Renal pelvis (tissue), 12 donors: ENCODE measurements around the gene LY6G5C. TPM values are rescaled to one million over a fixed set of nuclear protein-coding genes. Genes with fewer than 3 reads are reported as not detected.
A peak's percentile ranks its signal among the peaks of the same experiment; 100 is the strongest.

Experiments used
- DNase-seq: peaks from one replicate; pipeline ENCODE4 v3.0.0-alpha.2; 2013
- long read RNA-seq, 16 experiments: transcript quantifications; one replicate each; lab custom pipeline, GENCODE V29; 2026
- polyA plus RNA-seq, 3 donors: library from polyadenylated mRNA; unstranded; fragments of 120-200 nt; gene quantifications; one replicate each; pipeline ENCODE4 v1.2.1, GENCODE V29; 2013; ENCODE audit not compliant: insufficient read length in 3 of 3

The LY6G5C gene, protein sequence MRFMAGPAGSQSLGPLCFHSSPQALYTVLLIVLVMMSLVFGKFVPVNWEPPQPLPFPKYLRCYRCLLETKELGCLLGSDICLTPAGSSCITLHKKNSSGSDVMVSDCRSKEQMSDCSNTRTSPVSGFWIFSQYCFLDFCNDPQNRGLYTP
- polyA plus RNA-seq = 1 to 10 TPM; 2.6 to 4.3 (median 3.6) TPM
- long read RNA-seq, donor 1, partial matches to known transcripts = 0 of 1 reads
- long read RNA-seq, donor 1, other reads (novel, unspliced or antisense) = 0 of 1 reads
- long read RNA-seq, donor 2, partial matches to known transcripts = 0 of 1 reads
- long read RNA-seq, donor 2, other reads (novel, unspliced or antisense) = 0 of 1 reads
- long read RNA-seq, donor 3 = 0 reads
- long read RNA-seq, donor 4, partial matches to known transcripts = 0 of 1 reads
- long read RNA-seq, donor 4, other reads (novel, unspliced or antisense) = 0 of 1 reads
- long read RNA-seq, donor 5 = 0 reads
- long read RNA-seq, donor 6, partial matches to known transcripts = 0 of 1 reads
- long read RNA-seq, donor 6, other reads (novel, unspliced or antisense) = 0 of 1 reads
- long read RNA-seq, donor 7, partial matches to known transcripts = 0 of 1 reads
- long read RNA-seq, donor 7, other reads (novel, unspliced or antisense) = 0 of 1 reads
- long read RNA-seq, donor 8, partial matches to known transcripts = 0 of 1 reads
- long read RNA-seq, donor 8, other reads (novel, unspliced or antisense) = 0 of 1 reads
- long read RNA-seq, donor 9, partial matches to known transcripts = 0 of 2 reads
- long read RNA-seq, donor 9, other reads (novel, unspliced or antisense) = 0 of 2 reads
- long read RNA-seq, donor 10, partial matches to known transcripts = 0 of 1 reads
- long read RNA-seq, donor 10, other reads (novel, unspliced or antisense) = 0 of 1 reads
- long read RNA-seq, donor 11 = 0 reads
- long read RNA-seq, donor 12, partial matches to known transcripts = 0 of 2 reads
- long read RNA-seq, donor 12, other reads (novel, unspliced or antisense) = 0 of 2 reads
- long read RNA-seq, donor 13 = 0 reads
- long read RNA-seq, donor 14 = 0 reads
- long read RNA-seq, donor 15, partial matches to known transcripts = 0 of 1 reads
- long read RNA-seq, donor 15, other reads (novel, unspliced or antisense) = 0 of 1 reads
- long read RNA-seq, donor 16, partial matches to known transcripts = 0 of 1 reads
- long read RNA-seq, donor 16, other reads (novel, unspliced or antisense) = 0 of 1 reads

DNA sequence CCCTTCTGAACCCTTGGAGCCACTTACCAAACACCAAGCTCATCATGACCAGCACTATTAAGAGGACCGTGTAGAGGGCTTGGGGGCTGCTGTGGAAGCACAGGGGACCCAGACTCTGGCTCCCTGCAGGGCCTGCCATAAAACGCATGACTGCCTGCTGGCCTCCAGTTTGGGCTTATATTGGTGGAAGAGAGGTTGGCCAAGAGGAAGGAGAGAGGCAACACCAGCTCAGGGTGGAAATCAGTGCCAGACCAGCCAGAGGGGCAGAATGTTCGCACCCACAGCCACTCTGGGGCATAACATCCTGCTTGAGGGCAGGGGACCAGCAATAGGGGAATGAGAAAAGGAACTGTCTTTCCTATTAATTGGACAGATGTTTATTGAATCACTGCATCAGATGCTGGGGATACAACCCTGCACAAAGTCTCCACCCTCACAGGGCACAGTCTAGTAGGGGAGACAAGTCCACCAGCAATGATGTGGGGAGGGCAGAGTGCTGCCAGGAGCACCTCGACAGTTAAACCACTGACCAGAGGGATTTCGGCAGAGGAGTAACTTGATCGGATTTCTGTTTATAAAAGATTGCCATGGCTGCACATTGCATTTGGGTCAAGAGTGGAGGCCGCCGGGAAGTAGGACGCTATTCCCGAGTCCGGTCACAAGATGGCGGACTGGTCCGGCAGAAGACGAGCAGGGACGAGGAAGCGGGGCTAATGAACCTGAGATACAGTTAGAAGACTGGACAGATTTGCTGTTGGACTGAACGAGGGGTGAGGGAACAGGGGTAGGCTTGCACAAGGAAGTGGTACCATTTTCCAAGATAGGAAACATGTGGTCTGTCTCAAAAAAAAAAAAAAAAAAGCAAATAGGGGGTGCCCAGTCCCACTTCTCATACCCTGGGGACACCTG lies at the start of gene LY6G5C:
Gene LY6G5C (minus strand): TSS at position 842 of the 909 bp plus-strand sequence. CDS start 694 bp downstream, at position 148.
- DNase-seq = peak; percentile 89

DNA sequence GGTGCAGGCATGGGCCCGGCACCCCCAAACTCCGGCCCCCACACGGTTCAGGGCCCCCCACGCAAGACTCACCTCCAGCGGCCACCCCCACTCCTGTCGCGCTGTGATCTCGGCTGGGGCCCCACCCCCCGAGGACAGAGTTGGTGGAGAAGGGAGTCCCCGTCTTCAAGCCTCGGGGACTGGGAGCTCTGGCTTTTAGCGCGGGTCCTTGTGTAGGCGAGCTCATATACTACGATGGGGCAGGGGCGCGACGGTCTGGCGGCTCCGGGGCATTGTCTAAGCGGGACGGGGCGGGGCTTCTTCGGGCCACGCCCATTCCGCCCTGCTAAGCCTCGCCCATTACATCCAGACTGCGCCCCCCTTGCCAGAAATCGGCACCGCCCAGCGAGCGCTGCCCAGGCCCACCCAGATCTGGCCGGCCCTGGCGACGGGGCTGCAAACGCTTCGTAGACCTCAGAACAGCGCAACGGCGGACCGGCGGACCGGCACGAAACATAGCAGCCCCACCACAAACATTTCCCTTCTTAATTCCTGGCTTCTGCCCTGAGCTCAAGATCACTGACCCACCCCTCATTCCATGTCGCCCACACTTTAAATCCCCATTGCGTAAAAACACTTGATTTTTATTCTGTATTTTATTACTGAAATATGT lies 49.2 kb upstream of the LY6G5C start:
- DNase-seq = peak; percentile 93

DNA sequence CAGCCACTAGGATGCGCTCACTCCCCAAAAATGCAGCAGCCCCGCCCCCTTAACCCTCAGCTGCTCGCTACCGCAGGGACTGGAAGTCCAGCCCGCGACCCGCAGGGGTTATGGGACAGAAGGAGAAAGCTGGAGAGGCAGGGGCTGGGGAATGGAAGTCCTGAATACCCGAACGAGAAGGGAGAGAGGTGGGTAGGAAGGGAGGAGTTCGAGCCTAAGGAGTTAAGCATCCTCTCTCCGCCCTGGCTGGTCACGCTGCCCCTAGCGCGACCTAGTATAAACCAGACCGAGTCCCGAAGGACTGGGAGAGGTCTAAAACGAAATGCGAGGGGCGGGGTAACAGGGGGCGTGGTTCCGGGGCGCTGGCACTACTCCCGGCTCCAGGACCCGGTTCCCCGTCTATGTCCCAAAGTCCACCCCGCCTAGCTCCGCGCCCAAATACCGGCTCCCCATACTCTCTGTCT lies 48.7 kb upstream of the LY6G5C start:
- DNase-seq = peak; percentile 94

DNA sequence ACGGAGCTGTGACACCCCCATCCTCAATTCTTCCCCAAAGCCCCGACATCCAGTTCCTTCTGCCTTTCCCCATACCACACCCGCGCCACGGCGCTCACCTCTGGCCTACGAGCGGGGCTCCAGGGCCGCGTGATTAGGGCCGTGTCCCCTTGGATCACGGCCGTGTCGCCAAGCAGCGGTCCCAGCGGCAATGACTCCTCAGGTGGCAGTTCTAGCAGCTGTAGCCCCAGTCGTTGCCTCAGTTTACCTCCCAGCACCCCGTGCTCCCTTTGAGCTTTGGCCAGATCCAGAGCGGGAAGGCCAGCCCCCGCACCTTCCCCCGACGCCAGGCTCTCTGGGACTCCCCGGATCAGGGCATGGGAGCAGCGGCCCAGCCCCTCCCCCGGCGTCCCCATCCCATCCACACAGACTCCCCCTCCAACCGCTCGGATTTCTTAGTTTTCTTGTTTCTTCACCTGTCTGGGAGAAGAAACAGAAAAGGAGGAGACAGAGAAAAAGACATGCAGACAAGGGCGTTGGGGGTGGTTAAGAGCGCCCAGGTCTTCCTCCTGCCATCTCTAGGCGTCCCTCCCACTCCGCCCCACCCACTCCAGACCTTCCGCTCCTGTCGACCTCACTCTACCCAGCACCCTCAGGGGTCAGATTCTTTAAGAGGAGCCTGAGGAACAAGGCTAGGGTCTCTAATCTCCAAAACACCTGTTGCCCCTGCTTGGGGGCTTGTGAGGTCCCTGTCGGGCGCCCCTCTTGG lies 48.1 kb upstream of the LY6G5C start, which contains the start of gene DDAH2:
Gene DDAH2 (minus strand): TSS at position 533 of the 748 bp plus-strand sequence. CDS start 138 bp downstream, at position 395.
- DNase-seq = no peak

DNA sequence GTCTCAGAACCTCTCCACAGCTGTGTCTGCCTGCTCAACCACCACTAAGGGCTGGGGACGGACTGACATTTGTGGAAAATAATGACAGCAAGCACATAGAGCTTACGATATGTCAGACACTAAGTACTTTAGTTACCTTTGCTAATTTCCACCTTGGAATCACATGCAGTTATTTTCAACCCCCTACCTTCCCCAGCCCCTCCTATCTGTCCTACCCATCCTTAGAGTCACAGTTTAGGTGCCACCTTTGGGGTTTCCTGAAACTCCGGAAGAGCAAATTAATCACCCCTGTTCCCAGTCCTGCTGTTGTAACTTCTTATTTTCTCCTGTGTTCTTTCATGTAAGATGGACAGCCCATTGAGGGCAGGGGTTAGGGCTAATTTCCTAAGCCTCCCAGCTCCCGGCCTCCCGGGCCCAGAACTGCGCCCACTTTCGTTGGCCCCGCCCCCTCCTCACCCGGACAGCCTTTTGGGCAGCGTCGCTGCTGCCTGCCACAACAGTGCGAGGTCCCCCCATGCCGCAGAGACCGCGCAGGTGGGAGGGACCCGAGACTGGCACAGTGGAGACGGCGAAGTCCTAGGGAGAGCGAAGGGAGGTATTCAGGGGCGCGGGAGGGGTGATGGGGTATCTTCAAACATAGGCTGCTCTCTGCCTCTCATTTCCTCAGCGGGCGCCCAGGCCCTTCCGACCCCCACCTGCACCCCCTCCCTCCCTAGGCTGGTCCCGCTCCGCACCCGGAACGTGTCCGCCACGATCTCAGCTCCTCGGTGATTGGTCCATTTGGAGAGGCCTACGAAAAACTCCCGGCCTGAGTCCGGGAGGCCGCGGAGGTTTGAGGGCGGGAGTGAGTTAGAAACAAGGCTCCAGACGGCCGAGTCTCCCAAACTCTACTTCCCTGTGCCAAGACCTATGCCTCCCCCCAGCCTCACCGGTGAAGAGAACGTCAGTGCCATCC lies 47.1 kb upstream of the LY6G5C start:
- DNase-seq = no peak

DNA sequence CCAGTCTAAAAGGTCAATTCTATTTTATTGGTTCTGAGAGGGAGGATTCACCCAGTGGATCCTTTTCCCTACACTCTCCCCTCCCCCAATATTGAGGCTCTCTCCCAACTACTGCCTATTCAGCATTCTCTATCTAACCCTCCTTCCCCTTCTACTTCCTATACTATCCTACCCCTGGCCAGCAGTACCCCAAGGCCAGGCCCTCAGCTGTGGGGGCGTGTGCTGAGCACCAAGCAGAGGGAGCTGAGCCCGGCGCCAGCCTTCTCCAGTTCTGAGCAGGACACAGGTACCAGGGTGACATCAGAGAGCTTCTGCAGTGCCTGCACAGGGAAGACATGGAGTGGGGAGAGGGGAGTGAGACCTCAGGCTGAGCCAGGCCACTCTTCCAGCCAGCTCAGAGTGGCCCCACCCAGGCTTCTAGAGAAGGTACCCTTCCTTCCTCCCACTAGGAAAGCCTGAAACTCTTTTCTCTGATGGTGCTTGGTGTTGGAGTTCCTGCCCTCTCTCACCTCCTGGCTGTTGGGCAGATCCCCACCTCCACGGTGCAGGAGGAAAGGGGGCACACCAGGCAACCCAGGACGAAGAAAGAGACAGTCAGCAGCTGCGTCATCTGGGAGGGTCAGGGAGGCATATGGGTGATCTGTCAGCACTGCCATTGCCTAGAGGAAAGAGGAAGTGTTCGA lies 46.3 kb upstream of the LY6G5C start:
- DNase-seq = no peak

DNA sequence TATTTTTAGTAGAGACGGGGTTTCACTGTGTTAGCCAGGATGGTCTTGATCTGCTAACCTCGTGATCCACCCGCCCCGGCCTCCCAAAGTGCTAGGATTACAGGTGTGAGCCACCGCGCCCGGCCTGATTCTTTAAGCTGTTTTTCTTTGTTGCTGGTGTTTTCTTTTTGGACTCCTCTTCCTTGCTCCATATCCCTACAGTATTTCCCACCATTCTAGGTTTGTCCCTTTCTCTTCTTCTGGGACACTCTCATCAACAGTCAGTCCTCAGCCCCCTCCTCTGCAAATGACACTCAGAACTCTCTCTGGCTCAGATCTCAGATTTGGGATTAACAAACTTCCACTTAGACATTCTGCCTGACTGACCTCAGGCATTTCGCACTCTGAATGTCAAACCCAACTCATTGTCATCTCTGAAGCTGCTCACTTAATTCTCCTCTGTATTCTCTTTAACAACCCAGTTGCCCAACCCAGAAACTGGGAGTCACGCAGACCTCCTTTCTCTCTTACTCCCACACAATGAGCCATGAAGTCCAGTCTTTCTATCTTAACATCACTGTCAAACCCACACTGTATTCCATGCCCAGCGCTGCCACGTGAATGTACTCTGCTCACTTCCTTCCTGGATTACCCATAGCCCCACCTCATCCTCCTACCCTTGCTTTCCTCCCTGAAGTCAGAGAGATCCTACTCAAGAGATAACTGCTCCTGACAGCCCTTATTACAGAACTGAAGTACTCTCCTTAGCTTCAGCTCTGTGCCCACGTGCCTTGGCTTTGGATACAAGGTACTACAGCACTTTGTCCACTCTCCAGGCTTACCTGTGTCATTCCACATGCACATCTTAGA lies 44.9 kb upstream of the LY6G5C start:
- DNase-seq = no peak

DNA sequence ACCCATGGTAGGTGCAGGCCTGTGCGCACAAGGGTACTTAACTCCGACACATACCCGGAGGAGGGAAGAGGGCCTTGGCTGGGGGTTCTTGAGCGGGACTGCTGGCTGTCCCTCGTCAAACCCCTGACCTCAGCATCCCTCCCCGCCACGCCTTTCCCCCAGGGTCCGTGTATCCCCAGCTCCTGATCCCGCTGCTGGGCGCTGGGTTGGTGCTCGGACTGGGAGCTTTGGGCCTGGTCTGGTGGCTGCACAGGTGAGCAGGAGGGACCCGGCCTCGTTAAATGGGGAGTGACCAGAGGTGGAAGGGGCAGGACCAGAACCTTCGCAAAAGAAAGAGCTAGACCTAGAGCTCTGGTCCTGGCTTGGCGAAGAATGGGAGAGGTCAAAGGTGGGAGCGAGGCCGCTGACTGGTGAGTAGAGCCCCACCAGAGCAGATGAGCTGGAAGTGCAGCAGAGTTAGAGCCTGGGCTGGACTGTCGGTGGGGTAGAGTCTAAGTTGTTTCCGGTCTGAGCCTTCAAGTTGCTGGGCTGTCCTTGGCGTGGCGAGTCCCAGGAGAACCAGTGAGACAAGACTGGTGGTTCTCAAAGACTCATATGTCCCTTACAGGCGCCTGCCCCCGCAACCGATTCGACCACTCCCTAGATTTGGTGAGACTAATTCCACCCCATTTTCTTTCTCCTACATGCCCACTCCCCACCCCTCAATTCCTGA lies 43.3 kb upstream of the LY6G5C start:
- DNase-seq = no peak

DNA sequence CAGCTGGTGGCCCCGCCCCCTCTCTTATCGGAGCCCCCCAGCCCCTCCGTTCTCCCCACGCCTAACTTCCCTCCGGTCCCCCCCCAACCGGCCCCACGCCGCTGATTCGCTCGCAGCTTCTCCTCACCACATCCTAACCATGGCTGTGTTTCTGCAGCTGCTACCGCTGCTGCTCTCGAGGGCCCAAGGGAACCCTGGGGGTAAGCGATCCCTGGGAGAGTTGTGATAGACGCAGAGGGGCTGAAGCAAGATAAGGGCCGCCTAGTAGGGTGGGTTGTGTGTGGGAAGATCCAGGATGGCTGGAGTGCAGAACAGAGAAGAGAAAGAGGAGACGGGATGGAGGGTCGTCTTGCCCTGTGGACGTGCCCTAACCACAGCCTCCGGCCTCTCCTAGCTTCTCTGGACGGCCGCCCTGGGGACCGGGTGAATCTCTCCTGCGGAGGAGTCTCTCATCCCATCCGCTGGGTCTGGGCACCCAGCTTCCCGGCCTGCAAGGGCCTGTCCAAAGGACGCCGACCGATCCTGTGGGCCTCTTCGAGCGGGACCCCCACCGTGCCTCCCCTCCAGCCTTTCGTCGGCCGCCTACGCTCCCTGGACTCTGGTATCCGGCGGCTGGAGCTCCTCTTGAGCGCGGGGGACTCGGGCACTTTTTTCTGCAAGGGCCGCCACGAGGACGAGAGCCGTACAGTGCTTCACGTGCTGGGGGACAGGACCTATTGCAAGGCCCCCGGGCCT lies 42.5 kb upstream of the LY6G5C start, which contains the start of gene MPIG6B:
Gene MPIG6B (plus strand): TSS at position 129 of the 735 bp plus-strand sequence. CDS start 11 bp downstream, at position 140.
- DNase-seq = no peak

DNA sequence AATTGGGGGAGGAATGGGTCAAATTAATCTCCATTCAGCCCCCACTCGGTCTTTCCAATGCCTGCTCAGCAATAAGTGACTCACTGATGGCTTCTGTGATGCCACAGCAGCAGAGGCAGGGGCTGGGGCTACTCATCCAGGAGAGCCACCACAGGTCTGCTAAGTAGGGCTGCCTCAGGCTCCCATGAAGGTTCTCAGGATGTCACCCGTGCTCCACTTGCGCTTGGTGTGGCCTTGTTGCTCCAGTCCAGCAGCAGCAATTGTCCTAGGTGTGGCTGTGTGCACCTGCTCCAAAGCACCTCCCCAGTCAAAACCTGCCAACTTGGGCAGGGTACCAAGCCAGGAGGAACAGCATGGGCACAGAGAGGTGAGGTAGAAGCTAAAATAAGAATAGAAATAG lies 41.3 kb upstream of the LY6G5C start:
- DNase-seq = no peak

DNA sequence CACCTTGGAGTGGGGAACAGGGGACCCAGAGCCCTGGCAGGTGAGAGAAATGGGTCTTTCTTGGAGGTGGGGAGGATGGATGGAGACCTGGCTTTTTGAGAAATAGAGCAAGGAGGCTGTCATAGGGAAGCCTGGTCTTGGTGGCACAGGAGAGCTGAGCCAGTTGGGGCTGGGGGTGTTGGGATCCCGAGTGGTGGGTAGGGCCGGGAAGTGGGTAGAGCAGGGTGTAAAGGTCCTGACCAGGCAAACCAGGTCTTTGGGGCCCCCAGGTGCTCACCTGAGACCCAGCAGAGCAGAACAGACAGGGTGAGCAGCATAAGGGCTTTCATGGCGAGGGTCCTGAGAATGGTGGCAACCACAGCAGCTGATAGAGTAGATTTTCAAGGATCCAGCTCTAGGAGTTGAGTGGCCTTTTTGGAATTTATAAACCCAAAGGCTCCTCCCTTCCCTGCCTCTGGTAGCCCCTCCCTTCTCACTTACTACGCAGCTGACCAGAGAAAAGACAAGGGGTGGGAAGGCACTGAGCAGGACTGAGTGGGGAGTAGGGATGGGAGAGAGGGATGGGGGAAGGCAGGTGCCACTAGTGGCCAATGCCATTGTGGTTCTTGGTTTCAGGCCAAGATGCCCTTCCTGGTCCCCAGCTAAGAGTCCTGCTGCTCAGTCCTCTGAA lies 40.6 kb upstream of the LY6G5C start, which contains the start of gene LY6G6C:
Gene LY6G6C (minus strand): TSS at position 396 of the 670 bp plus-strand sequence. CDS start 67 bp downstream, at position 329.
- no peak for DNase-seq

DNA sequence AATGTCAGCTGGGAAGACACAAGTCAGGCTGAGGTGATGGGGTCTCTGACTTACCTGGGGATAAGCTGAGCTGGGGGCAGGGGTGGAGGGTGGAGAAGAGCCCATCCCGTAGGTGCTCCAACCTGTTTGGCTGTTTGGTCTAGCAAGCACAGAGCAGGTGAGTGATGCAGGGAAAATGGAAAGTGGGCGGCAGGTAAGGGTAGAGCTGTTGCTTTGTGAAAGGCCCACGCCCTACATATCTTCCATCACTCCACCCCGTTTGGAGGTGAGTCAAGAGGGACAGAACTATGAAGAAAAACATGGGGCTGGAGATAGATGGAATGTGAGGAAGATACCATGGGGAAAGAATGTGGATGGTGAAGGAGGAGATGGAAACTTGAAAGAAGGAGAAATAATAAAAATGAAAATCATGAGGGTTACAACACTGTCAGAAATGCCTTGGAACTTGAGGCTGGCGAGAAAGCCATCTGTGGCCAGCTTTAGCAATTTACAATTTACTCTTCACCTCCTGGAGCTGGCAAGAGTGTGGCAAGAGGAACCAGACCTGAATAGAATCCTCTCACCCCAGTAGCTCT lies 39.4 kb upstream of the LY6G5C start:
- no peak for DNase-seq

DNA sequence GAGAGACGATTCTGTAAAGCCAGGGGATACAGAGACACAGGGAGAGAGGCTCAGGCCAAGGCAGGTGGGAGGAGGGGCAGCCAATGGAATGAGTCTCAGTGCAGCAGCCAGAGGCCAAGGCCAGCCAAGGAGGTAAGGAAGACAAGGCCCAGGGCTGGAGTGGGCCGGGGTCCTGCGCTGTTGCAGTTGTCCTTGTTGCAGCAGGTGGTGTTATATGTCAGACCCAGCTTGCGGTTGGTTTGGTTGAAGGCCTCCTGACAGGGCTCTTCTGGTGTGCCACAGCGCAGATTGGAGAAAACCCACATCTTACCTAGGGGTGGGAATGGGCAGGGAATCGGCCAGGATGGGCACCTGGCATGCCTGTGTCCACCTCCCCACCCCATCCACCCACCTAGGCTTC lies 38.1 kb upstream of the LY6G5C start:
- DNase-seq = no peak

DNA sequence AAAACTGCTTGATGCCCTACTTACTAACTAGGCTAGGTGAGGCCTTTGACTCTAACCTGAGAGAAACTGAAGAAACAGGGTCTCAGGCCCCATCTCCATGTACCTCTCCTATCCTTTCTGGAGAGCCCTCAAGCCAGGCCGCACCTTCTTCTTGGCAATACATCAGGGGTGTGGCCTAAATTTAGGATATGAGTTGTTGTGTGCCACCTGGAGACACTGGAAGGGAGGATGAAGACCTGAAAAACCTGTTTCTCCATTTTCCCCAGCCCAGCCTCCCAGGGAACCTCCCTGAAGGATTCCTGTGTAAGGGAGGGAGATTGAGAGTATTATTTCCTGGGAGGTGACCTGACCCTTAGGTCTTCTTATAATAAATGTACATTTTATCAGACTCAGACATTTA lies 37.4 kb upstream of the LY6G5C start:
- no peak for DNase-seq
